Testis (tissue), 2 donors: ENCODE measurements around the gene GALNT9.
"Not testable (repeated sequence)": the region's sequence is repeated elsewhere in the genome, so short reads cannot be mapped to it uniquely, and the experiment has no call there.

Experiments
- POLR2A ChIP-seq: fragments of 450-650 bp; IDR thresholded peaks from one replicate; pipeline ENCODE4 v1.6.1; 2017; ENCODE audit warnings: antibody characterized with exemption, mild to moderate bottlenecking, moderate library complexity
- TF ChIP-seq, protein P1 (sequence below), 3 experiments: fragments of 450-650 bp in 2 of 3; fragments of 200-600 bp in 1 of 3; sonication (generic) in 1 of 3; IDR thresholded peaks; one replicate each; pipeline ENCODE4 v1.5.1; 2016 to 2019; ENCODE audit warnings: antibody characterized with exemption in 3 of 3, mild to moderate bottlenecking in 2 of 3, moderate library complexity in 1 of 3

DNA sequence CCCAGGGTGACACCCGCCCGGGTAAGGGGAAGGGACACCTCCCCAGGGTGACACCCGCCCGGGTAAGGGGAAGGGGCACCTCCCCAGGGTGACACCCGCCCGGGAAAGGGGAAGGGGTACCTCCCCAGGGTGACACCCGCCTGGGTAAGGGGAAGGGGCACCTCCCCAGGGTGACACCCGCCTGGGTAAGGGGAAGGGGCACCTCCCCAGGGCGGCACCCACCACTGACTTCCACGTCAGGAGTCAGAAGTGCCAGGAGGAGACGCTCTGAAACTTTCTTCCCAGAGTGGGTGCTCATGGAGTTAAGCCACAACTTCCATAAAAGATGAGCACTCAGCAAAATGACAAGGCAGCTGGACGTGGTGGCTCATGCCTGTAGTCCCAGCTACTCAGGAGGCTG lies 109.6 kb downstream of the GALNT9 start:
- TF ChIP-seq, protein P1, sequence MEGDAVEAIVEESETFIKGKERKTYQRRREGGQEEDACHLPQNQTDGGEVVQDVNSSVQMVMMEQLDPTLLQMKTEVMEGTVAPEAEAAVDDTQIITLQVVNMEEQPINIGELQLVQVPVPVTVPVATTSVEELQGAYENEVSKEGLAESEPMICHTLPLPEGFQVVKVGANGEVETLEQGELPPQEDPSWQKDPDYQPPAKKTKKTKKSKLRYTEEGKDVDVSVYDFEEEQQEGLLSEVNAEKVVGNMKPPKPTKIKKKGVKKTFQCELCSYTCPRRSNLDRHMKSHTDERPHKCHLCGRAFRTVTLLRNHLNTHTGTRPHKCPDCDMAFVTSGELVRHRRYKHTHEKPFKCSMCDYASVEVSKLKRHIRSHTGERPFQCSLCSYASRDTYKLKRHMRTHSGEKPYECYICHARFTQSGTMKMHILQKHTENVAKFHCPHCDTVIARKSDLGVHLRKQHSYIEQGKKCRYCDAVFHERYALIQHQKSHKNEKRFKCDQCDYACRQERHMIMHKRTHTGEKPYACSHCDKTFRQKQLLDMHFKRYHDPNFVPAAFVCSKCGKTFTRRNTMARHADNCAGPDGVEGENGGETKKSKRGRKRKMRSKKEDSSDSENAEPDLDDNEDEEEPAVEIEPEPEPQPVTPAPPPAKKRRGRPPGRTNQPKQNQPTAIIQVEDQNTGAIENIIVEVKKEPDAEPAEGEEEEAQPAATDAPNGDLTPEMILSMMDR (IDR thresholded peaks at IDR 0.05), result not testable (repeated sequence)
- not testable (repeated sequence) for TF ChIP-seq POLR2A
